Measurements from ENCODE around the gene PEX7.

Gene PEX7

DNA sequence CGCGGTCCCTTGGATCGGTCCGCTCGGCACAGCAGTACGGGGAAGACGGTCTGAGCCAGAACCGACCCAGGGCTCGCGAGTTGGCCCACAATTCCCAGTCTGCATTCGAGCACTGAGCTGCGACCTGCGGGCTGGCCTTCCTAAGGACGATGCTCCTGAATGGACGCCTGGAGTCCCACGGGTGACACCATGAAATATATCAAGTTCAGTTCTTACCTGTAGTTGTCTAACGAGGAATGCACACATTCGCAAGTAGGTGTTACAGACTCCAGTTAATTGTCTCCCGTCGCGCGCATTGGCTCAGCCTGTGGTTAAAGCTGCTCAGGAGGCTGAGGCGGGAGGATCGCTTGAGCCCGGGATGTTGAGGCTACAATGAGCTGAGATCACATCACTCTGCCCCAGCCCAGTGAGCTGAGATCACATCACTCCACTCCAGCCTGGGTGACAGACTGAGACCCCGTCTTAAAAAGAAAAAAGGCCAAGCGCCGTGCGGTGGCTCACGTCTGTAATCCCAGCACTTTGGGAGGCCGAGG lies 802 bp downstream of the PEX7 start:
- H3K79me2 ChIP-seq (ENCODE audit: low read length) = no peaks in the 10 kb centered on the region
- H3F3A ChIP-seq (ENCODE audit: insufficient read depth, low read length) = no peaks in the 10 kb centered on the region
- peak overlapping the region; percentile 91 for H2AFZ ChIP-seq (ENCODE audit: low read length)
- no peak overlapping the region for H3K27ac ChIP-seq (ENCODE audit: low read length)
- H3K9me2 ChIP-seq (replicated peaks; ENCODE audit: insufficient read depth, low read length) = no peaks in the 10 kb centered on the region
- DNase-seq = no peak
- no peaks in the 10 kb centered on the region for H4K20me1 ChIP-seq (ENCODE audit: insufficient read depth, low read length)
- H3K9me3 ChIP-seq (replicated peaks; ENCODE audit: insufficient read depth, low read length) = no peaks in the 10 kb centered on the region
- 0 out of 2 replicates have a peak, but pooled peaks cover 4% of the 10 kb centered on the region for H3K27me3 ChIP-seq (replicated peaks; ENCODE audit: insufficient read depth, low read length)
- peak overlapping the region; percentile 40; the same call in 1 of the 2 replicates for H3K9ac ChIP-seq (ENCODE audit: low read length)
- peak overlapping the region; percentile 70 for H3K4me2 ChIP-seq (ENCODE audit: low read depth, low read length)
- peak overlapping the region; percentile 65 for H3K4me3 ChIP-seq (ENCODE audit: low read length)
- no peaks in the 10 kb centered on the region for H3K4me1 ChIP-seq (ENCODE audit: low read length)
- TF ChIP-seq EZH2 (optimal IDR thresholded peaks at IDR 0.05; ENCODE audit: low read depth, low read length) (no peak), EZH2phosphoT487 (IDR thresholded peaks at IDR 0.05; ENCODE audit: low read length) (no peak)
- TF ChIP-seq, protein P1, sequence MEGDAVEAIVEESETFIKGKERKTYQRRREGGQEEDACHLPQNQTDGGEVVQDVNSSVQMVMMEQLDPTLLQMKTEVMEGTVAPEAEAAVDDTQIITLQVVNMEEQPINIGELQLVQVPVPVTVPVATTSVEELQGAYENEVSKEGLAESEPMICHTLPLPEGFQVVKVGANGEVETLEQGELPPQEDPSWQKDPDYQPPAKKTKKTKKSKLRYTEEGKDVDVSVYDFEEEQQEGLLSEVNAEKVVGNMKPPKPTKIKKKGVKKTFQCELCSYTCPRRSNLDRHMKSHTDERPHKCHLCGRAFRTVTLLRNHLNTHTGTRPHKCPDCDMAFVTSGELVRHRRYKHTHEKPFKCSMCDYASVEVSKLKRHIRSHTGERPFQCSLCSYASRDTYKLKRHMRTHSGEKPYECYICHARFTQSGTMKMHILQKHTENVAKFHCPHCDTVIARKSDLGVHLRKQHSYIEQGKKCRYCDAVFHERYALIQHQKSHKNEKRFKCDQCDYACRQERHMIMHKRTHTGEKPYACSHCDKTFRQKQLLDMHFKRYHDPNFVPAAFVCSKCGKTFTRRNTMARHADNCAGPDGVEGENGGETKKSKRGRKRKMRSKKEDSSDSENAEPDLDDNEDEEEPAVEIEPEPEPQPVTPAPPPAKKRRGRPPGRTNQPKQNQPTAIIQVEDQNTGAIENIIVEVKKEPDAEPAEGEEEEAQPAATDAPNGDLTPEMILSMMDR (IDR thresholded peaks at IDR 0.05; ENCODE audit: low read length) = no peak
- no peaks in the 10 kb centered on the region for H3K36me3 ChIP-seq (replicated peaks; ENCODE audit: insufficient read depth, low read length)

GRCh38 chr6:136826216-136826615 lies 3.8 kb downstream of the PEX7 start:
- no peak overlapping the region for H3K9ac ChIP-seq (ENCODE audit: low read length)
- no peaks in the 10 kb centered on the region for H3K9me3 ChIP-seq (replicated peaks; ENCODE audit: insufficient read depth, low read length)
- H3K4me3 ChIP-seq (ENCODE audit: low read length) = no peak overlapping the region
- no peaks in the 10 kb centered on the region for H3K79me2 ChIP-seq (ENCODE audit: low read length)
- H3K27ac ChIP-seq (ENCODE audit: low read length) = no peak overlapping the region
- H3K27me3 ChIP-seq (replicated peaks; ENCODE audit: insufficient read depth, low read length) = no peaks in the 10 kb centered on the region
- DNase-seq = no peak
- H3F3A ChIP-seq (ENCODE audit: insufficient read depth, low read length) = no peaks in the 10 kb centered on the region
- H3K36me3 ChIP-seq (replicated peaks; ENCODE audit: insufficient read depth, low read length) = no peaks in the 10 kb centered on the region
- H2AFZ ChIP-seq (ENCODE audit: low read length) = no peak overlapping the region
- H3K4me1 ChIP-seq (ENCODE audit: low read length) = no peaks in the 10 kb centered on the region
- H4K20me1 ChIP-seq (ENCODE audit: insufficient read depth, low read length) = no peaks in the 10 kb centered on the region
- H3K9me2 ChIP-seq (replicated peaks; ENCODE audit: insufficient read depth, low read length) = no peaks in the 10 kb centered on the region
- no peak overlapping the region for H3K4me2 ChIP-seq (ENCODE audit: low read depth, low read length)
- no peak for TF ChIP-seq EZH2phosphoT487 (IDR thresholded peaks at IDR 0.05; ENCODE audit: low read length)

- no peaks in the 10 kb centered on the region for H3K4me1 ChIP-seq (ENCODE audit: low read length)
- no peaks in the 10 kb centered on the region for H4K20me1 ChIP-seq (ENCODE audit: insufficient read depth, low read length)
- no peaks in the 10 kb centered on the region for H3K9me2 ChIP-seq (replicated peaks; ENCODE audit: insufficient read depth, low read length)
- H3K9me3 ChIP-seq (replicated peaks; ENCODE audit: insufficient read depth, low read length) = no peaks in the 10 kb centered on the region
- no peak overlapping the region for H3K4me2 ChIP-seq (ENCODE audit: low read depth, low read length)
- no peaks in the 10 kb centered on the region for H3K36me3 ChIP-seq (replicated peaks; ENCODE audit: insufficient read depth, low read length)
- H3K27me3 ChIP-seq (replicated peaks; ENCODE audit: insufficient read depth, low read length) = no peaks in the 10 kb centered on the region
- TF ChIP-seq EZH2phosphoT487 (IDR thresholded peaks at IDR 0.05; ENCODE audit: low read length) (no peak), EZH2 (optimal IDR thresholded peaks at IDR 0.05; ENCODE audit: low read depth, low read length) (no peak)
- TF ChIP-seq, protein P1 (IDR thresholded peaks at IDR 0.05; ENCODE audit: low read length) = no peak
- no peak overlapping the region for H3K9ac ChIP-seq (ENCODE audit: low read length)
- no peaks in the 10 kb centered on the region for H3K79me2 ChIP-seq (ENCODE audit: low read length)
- H3F3A ChIP-seq (ENCODE audit: insufficient read depth, low read length) = no peaks in the 10 kb centered on the region
- DNase-seq = no peak
- no peak overlapping the region for H2AFZ ChIP-seq (ENCODE audit: low read length)
- no peak overlapping the region for H3K4me3 ChIP-seq (ENCODE audit: low read length)
- no peak overlapping the region for H3K27ac ChIP-seq (ENCODE audit: low read length)
Observed at GRCh38 chr6:136831873-136832562, 9.6 kb downstream of the PEX7 start.
